HCT116 (cell line): ENCODE results near the gene HAVCR2. TPM values are rescaled to one million over a fixed set of nuclear protein-coding genes. Genes with fewer than 3 reads are reported as not detected.

Source experiments
- ATAC-seq: fragments of 200-7000 bp; cut with Tn5 transposase; 2 replicates; pipeline ENCODE4 v1.9.1; 2020; ENCODE audit warnings: mild to moderate bottlenecking, moderate library complexity
- BruUV-seq: library from RNA; stranded (reverse); fragments of 400-500 nt; replicated peaks from 2 replicates; lab custom pipeline; 2021; lab: Mats Ljungman, UMichigan
- CTCF ChIA-PET: fragments of 300-600 bp; sonication (Branson Sonifier 250); formaldehyde crosslinking; loops from one replicate; lab custom pipeline; 2021; ENCODE audit warnings: antibody characterized with exemption; lab: Charles Lee
- POLR2A ChIA-PET: fragments of 300-600, 350-600 bp; sonication (Branson Sonifier 250); formaldehyde crosslinking; loops from one replicate; lab custom pipeline; 2021; ENCODE audit warnings: antibody characterized with exemption; lab: Charles Lee
- RAD21 ChIA-PET, 2 experiments: fragments of 300-600 bp; sonication (Branson Sonifier 250); formaldehyde crosslinking; loops; one replicate each; lab custom pipeline; 2023; ENCODE audit warnings: low total read pairs in 2 of 2; ENCODE audit not compliant: uncharacterized antibody in 2 of 2, unreplicated experiment in 2 of 2, low non-redundant PET in 1 of 2; lab: Charles Lee
- DNase-seq: peaks from one replicate; pipeline ENCODE4 v3.0.0-alpha.2; 2010; ENCODE audit warnings: low read depth, low spot score
- H2AFZ ChIP-seq: fragments of 200-600 bp; shearing (Covaris generic), sonication (generic); 2 replicates; pipeline ENCODE4 v1.6.1; 2017; ENCODE audit warnings: low read depth, mixed run types, mixed read lengths, antibody characterized with exemption, low read length; ENCODE audit not compliant: poor library complexity, severe bottlenecking
- H3K27ac ChIP-seq: 2 replicates; pipeline ENCODE4 v1.5.1; 2012; ENCODE audit warnings: low read depth, low read length
- H3K27me3 ChIP-seq: fragments of 200-600 bp; sonication (generic); 2 replicates; pipeline ENCODE4 v1.6.1; 2016; ENCODE audit warnings: mixed run types, low read length, mixed read lengths; ENCODE audit not compliant: insufficient read depth
- H3K36me3 ChIP-seq, 2 experiments: fragments of 200-500 bp in 1 of 2; fragments of 200-600 bp in 1 of 2; sonication (Bioruptor generic) in 1 of 2; sonication (generic) in 1 of 2; 2 replicates each; pipeline versions ENCODE4 v1.5.1 to v1.6.1; 2014 to 2016; ENCODE audit warnings: low read length in 2 of 2, inconsistent platforms in 1 of 2, mixed read lengths in 1 of 2, mixed run types in 1 of 2; ENCODE audit not compliant: insufficient read depth in 2 of 2, control insufficient read depth in 1 of 2
- H3K4me1 ChIP-seq, 2 experiments: fragments of 200-600 bp in 1 of 2; sonication (generic) in 1 of 2; 2 replicates each; pipeline versions ENCODE4 v1.5.1 to v1.6.1; 2012 to 2017; ENCODE audit warnings: low read length in 2 of 2, inconsistent platforms in 1 of 2, mild to moderate bottlenecking in 1 of 2, mixed read lengths in 1 of 2, mixed run types in 1 of 2, moderate library complexity in 1 of 2; ENCODE audit not compliant: insufficient read depth in 2 of 2, control insufficient read depth in 1 of 2
- H3K4me2 ChIP-seq: fragments of 200-600 bp; sonication (generic); 2 replicates; pipeline ENCODE4 v1.6.1; 2017; ENCODE audit warnings: mixed run types, low read length, mixed read lengths
- H3K4me3 ChIP-seq, 2 experiments: fragments of 200-600 bp in 1 of 2; sonication (generic) in 1 of 2; replicated peaks in 1 of 2; 2 replicates each; pipeline ENCODE4 v1.5.1; 2011 to 2016; ENCODE audit warnings: low read length in 2 of 2, control low read depth in 1 of 2, low read depth in 1 of 2, mild to moderate bottlenecking in 1 of 2, mixed read lengths in 1 of 2, mixed run types in 1 of 2
- H3K79me2 ChIP-seq: fragments of 200-600 bp; sonication (generic); 2 replicates; pipeline ENCODE4 v1.6.1; 2017; ENCODE audit warnings: mild to moderate bottlenecking, mixed run types, low read length, moderate library complexity, mixed read lengths; ENCODE audit not compliant: insufficient read depth
- H3K9ac ChIP-seq: fragments of 200-600 bp; sonication (generic); 2 replicates; pipeline ENCODE4 v1.6.1; 2016; ENCODE audit warnings: low read length, mixed read lengths
- H3K9me2 ChIP-seq: fragments of 200-600 bp; sonication (generic), shearing (Covaris generic); 2 replicates; pipeline ENCODE4 v1.6.1; 2017; ENCODE audit warnings: mixed run types, mild to moderate bottlenecking, moderate library complexity; ENCODE audit not compliant: insufficient read depth
- H3K9me3 ChIP-seq, 2 experiments: fragments of 200-500 bp in 1 of 2; fragments of 200-600 bp in 1 of 2; sonication (Bioruptor generic) in 1 of 2; sonication (generic) in 1 of 2; 2 replicates each; pipeline ENCODE4 v1.6.1; 2014 to 2017; ENCODE audit warnings: low read length in 2 of 2, mixed read lengths in 2 of 2, inconsistent platforms in 1 of 2, low read depth in 1 of 2, mild to moderate bottlenecking in 1 of 2, mixed run types in 1 of 2, moderate library complexity in 1 of 2; ENCODE audit not compliant: control insufficient read depth in 1 of 2, insufficient read depth in 1 of 2
- H4K20me1 ChIP-seq: fragments of 200-600 bp; sonication (generic), shearing (Covaris generic); 2 replicates; pipeline ENCODE4 v1.6.1; 2017; ENCODE audit warnings: mixed run types, mild to moderate bottlenecking, moderate library complexity; ENCODE audit not compliant: insufficient read depth
- ELF1 ChIP-seq: IDR thresholded peaks from 2 replicates; pipeline ENCODE4 v1.6.1; 2012; ENCODE audit warnings: low read depth, borderline replicate concordance
- EZH2phosphoT487 ChIP-seq: fragments of 200-600 bp; IDR thresholded peaks from 2 replicates; pipeline ENCODE4 v1.6.1; 2018; ENCODE audit warnings: antibody characterized with exemption, borderline replicate concordance
- SIN3A ChIP-seq: IDR thresholded peaks from 2 replicates; pipeline ENCODE4 v1.6.1; 2012; ENCODE audit warnings: low read depth
- YY1 ChIP-seq: IDR thresholded peaks from 2 replicates; pipeline ENCODE4 v1.6.1; 2011; ENCODE audit warnings: low read length, low read depth, moderate library complexity, mild to moderate bottlenecking; ENCODE audit not compliant: insufficient replicate concordance; ENCODE audit errors: extremely low read depth
- intact Hi-C: fragments of 100-400 bp; cut with micrococcal nuclease; formaldehyde crosslinking; loops from 2 replicates; pipeline ENCODE4 v1.10.0; 2022
- total RNA-seq: library from RNA; stranded (reverse); gene quantifications from one replicate; pipeline ENCODE4 v1.2.1, GENCODE V29; 2021; ENCODE audit not compliant: unreplicated experiment
- TF ChIP-seq, protein P1 (sequence below): IDR thresholded peaks from 2 replicates; pipeline ENCODE4 v1.6.1; 2012

Gene HAVCR2
- total RNA-seq, 1 experiment from 2014 or later = 0.07 TPM

DNA sequence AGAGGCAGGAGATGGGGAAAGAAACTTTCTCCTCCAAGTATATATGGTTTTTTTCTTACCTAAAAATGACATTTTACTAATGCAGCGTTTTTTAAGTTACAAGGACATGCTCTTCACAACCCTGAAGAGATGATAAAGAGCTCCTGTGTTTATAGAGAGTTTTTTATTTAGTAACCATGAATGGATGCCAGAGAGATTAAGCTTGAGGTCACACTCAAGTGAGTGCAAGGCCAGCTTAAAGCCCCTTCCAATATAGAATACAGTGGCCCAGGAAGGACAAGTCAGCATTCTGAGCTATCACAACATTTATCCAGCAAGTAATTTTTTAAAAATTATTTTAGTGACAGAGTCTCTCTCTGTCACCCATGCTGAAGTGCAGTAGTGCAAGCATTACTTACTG, 6.7 kb upstream of the HAVCR2 start:
- no TSS peak for BruUV-seq

GRCh38 chr5:157115012-157115411, 6.2 kb upstream of the HAVCR2 start:
- no peaks in the 10 kb centered on the region for H3K36me3 ChIP-seq
- no peak overlapping the region for H2AFZ ChIP-seq
- intact Hi-C loops = no loop called here
- POLR2A ChIA-PET = no interaction called here
- RAD21 ChIA-PET = no interaction called here
- no peaks in the 10 kb centered on the region for H3K4me1 ChIP-seq
- DNase-seq (no peak), ATAC-seq (no peak)
- BruUV-seq = no TSS peak
- no peak overlapping the region for H3K4me2 ChIP-seq
- H3K79me2 ChIP-seq = no peaks in the 10 kb centered on the region
- H3K27ac ChIP-seq = no peak overlapping the region
- no peak for TF ChIP-seq YY1
- TF ChIP-seq ELF1 = no peak
- TF ChIP-seq SIN3A = no peak
- CTCF ChIA-PET = interaction anchor here (1.4 kb wide), 1 partner anchor 16 kb away, joined by 3 read pairs; no protein-coding TSS in a partner anchor
- H3K27me3 ChIP-seq = no peaks in the 10 kb centered on the region
- H3K9ac ChIP-seq = no peak overlapping the region
- H3K4me3 ChIP-seq = no peak overlapping the region
- no peaks in the 10 kb centered on the region for H3K9me2 ChIP-seq
- no peaks in the 10 kb centered on the region for H3K9me3 ChIP-seq
- H4K20me1 ChIP-seq = no peaks in the 10 kb centered on the region

More for the DNA sequence above, 6.7 kb upstream of the HAVCR2 start:
- ChIA-PET CTCF (interaction anchor here (1.4 kb wide), 1 partner anchor 16 kb away, joined by 3 read pairs; no protein-coding TSS in a partner anchor), POLR2A (no interaction called here), RAD21 (no interaction called here)
- H3K27me3 ChIP-seq = no peaks in the 10 kb centered on the region
- H4K20me1 ChIP-seq = no peaks in the 10 kb centered on the region
- H3K9me3 ChIP-seq = no peaks in the 10 kb centered on the region
- no peaks in the 10 kb centered on the region for H3K9me2 ChIP-seq
- no peak overlapping the region for H2AFZ ChIP-seq
- TF ChIP-seq, protein P1, sequence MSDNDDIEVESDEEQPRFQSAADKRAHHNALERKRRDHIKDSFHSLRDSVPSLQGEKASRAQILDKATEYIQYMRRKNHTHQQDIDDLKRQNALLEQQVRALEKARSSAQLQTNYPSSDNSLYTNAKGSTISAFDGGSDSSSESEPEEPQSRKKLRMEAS = no peak
- no peak for TF ChIP-seq EZH2phosphoT487
- ATAC-seq (no peak), DNase-seq (no peak)
- H3K27ac ChIP-seq = no peak overlapping the region
- no peak overlapping the region for H3K4me3 ChIP-seq
- H3K9ac ChIP-seq = no peak overlapping the region
- H3K36me3 ChIP-seq = no peaks in the 10 kb centered on the region
- intact Hi-C loops = no loop called here
- H3K4me2 ChIP-seq = no peak overlapping the region
- H3K79me2 ChIP-seq = no peaks in the 10 kb centered on the region
- H3K4me1 ChIP-seq = no peaks in the 10 kb centered on the region
